AG04449 (cell line): ENCODE data around the gene PLA2G4B.

Experiments
- CTCF ChIA-PET: fragments of 350-600 bp; formaldehyde crosslinking; extraction: SDS; loops from one replicate; lab custom pipeline; 2021; ENCODE audit warnings: antibody characterized with exemption; lab: Yijun Ruan, JAX
- POLR2A ChIA-PET: fragments of 400-600, 350-600 bp; formaldehyde crosslinking; extraction: SDS; loops from one replicate; lab custom pipeline; 2020; ENCODE audit warnings: antibody characterized with exemption, inconsistent platforms; lab: Yijun Ruan, JAX
- DNase-seq: peaks from one replicate; pipeline ENCODE4 v3.0.0-alpha.2; 2010; ENCODE audit warnings: low read depth, low spot score
- H3K4me3 ChIP-seq: 2 replicates; pipeline ENCODE4 v1.5.1; 2011; ENCODE audit warnings: low read depth, mild to moderate bottlenecking, control low read depth, low read length
- TF ChIP-seq, protein P1 (sequence below): IDR thresholded peaks from one replicate; pipeline ENCODE4 v1.5.1; 2011; ENCODE audit warnings: mild to moderate bottlenecking, moderate library complexity, low read length, control low read depth, inconsistent platforms; ENCODE audit not compliant: insufficient read depth; ENCODE audit errors: missing control alignments

The PLA2G4B gene

DNA sequence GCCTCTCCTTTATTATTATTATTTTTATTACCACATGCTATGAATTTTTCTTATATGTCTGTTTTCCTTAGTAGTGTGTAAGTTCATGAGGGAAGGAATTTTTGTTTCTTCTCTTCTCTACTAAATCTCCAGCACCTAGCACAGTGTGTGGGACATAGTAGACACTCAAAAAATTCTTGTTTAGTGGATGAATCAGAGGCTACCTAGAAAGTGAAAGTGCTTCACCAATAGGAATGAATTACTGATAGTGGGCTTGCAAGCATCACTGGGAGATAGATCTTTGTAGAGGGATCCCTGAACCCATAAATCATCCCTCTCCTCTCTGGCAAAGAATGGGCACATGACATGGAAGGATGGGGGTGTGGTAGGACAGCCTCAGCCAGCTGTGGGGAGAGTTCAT lies 46.7 kb downstream of the PLA2G4B start:
- CTCF ChIA-PET = interaction anchor here (1.3 to 2.4 kb wide), 4 partner anchors 10 to 19 kb away, joined by 5 to 7 read pairs (median 6); no protein-coding TSS in a partner anchor

GRCh38 chr15:41885841-41886240 lies 47.2 kb downstream of the PLA2G4B start:
- H3K4me3 ChIP-seq = no peak overlapping the region
- TF ChIP-seq, protein P1, sequence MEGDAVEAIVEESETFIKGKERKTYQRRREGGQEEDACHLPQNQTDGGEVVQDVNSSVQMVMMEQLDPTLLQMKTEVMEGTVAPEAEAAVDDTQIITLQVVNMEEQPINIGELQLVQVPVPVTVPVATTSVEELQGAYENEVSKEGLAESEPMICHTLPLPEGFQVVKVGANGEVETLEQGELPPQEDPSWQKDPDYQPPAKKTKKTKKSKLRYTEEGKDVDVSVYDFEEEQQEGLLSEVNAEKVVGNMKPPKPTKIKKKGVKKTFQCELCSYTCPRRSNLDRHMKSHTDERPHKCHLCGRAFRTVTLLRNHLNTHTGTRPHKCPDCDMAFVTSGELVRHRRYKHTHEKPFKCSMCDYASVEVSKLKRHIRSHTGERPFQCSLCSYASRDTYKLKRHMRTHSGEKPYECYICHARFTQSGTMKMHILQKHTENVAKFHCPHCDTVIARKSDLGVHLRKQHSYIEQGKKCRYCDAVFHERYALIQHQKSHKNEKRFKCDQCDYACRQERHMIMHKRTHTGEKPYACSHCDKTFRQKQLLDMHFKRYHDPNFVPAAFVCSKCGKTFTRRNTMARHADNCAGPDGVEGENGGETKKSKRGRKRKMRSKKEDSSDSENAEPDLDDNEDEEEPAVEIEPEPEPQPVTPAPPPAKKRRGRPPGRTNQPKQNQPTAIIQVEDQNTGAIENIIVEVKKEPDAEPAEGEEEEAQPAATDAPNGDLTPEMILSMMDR = no peak
- no peak for DNase-seq
- ChIA-PET CTCF (interaction anchor here (2.4 kb wide), 1 partner anchor 19 kb away, joined by 6 read pairs; no protein-coding TSS in a partner anchor), POLR2A (no interaction called here)

More for the DNA sequence above, 46.7 kb downstream of the PLA2G4B start:
- POLR2A ChIA-PET = no interaction called here
- H3K4me3 ChIP-seq = no peak overlapping the region
- TF ChIP-seq, protein P1 = no peak
- no peak for DNase-seq

- DNase-seq = no peak
- ChIA-PET POLR2A (no interaction called here), CTCF (interaction anchor here (2.4 kb wide), 1 partner anchor 18 kb away, joined by 6 read pairs; no protein-coding TSS in a partner anchor)
- TF ChIP-seq, protein P1 = no peak
- no peak overlapping the region for H3K4me3 ChIP-seq
Observed at GRCh38 chr15:41886741-41887140, 48.1 kb downstream of the PLA2G4B start.

DNA sequence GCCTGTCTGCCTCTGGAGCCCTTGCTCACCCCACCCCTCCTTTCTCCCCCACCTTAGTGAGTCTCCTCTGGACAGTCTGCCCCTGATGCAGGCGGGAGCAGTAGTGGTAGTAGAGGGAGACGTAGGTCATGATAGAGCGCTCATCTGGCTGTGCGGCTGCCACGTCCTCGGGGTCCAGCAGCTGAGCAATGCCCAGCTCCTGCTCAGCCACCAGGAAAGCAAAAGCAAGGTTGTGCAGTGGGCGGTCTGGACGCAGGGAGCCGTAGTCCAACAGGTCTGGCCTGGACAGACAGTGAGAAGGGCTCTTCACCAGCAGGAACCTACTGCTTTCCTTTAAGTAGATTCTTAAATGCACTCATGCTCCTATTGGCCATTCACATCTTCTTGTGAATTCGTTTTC lies 48.5 kb downstream of the PLA2G4B start:
- H3K4me3 ChIP-seq = no peak overlapping the region
- no peak for DNase-seq
- ChIA-PET POLR2A (no interaction called here), CTCF (interaction anchor here (2.4 kb wide), 1 partner anchor 17 kb away, joined by 6 read pairs; no protein-coding TSS in a partner anchor)
- TF ChIP-seq, protein P1 = no peak

- DNase-seq = no peak
- TF ChIP-seq, protein P1 = no peak
- POLR2A ChIA-PET = no interaction called here
- CTCF ChIA-PET = no interaction called here
- H3K4me3 ChIP-seq = no peak overlapping the region
Observed at GRCh38 chr15:41887893-41888292, 49.2 kb downstream of the PLA2G4B start.

DNA sequence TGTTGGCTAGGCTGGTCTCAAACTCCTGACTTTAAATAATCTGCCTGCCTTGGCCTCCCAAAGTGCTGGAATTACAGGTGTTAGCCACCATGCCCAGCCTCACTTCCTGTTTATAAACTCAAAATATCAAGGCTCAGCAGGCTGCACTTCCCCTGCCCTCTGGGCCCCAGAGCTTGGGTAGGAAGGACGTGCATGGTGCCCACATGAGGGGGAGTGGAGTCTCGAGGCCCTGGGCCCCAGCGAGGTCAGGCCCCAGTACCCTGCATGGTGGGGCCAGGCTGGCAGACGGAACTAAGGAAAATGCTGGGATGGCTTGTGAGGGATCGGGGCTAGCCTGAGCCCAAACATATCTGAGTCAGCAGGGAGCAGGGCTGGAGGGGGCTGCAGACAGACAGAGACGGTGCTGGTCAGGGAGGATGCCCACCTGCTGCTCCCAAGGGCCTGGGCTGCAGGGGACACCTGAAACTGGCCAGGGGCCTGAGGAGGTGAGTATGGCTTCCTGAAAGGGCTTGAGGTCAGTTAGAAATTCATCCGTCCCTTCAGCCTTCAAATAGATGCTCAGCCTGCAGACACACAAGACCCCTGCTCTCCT lies 50.1 kb downstream of the PLA2G4B start:
- ChIA-PET POLR2A (no interaction called here), CTCF (interaction anchor here (4.9 kb wide), 1 partner anchor 14 kb away, joined by 35 read pairs; no protein-coding TSS in a partner anchor)
- DNase-seq = no peak
- TF ChIP-seq, protein P1 = no peak
- H3K4me3 ChIP-seq = no peak overlapping the region
